ENCODE data around the gene WRNIP1.

DNA sequence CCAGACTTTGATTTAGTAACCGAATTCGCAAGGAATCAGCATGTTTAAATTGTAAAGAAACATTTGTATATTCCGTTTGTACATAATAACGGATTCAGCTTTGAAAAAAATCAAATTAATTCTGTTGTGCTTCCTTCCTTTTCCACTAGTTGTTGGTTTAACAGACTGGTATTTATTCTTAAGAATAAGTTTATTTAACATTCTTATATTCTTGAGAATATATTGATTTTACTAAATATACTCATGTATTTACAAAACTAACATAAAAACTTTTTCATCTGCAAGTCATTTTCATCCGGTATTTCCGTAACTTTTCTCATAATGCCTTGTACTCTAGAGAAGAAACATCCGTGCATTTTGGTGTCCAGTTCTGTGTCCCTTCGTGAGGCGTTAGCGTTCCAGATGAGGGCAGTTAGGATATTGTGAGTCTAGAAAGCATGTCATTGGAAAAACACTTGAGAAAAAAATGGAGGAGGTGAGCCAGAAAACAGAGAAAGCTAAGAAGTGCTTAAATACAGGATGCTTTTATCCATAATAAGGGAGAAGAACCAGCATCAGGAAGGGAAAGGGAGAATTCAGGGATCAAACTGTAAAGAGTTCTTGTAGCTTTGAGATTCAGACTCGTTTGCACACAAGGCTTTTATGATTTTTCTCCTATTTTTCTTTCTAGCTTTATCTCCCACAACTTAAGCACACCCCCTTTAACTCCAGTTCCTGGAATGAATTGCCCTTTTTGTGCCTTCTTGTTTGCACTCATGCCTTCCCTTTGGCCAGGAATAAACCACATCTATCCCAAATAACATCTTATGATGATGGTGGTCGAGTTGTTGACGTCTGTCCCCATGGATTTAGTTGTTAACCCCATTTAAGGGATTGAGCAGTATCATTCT lies 1.8 kb downstream of the WRNIP1 start:
- no peak for TF ChIP-seq PPARA (CRISPR knock-in tag; IDR thresholded peaks at IDR 0.05; ENCODE audit: borderline replicate concordance)
- TF ChIP-seq ARNTL (CRISPR knock-in tag; IDR thresholded peaks at IDR 0.05; ENCODE audit: borderline replicate concordance, low read depth) = no peak
- no peak for TF ChIP-seq ZNF8 (CRISPR knock-in tag; IDR thresholded peaks at IDR 0.05)
- TF ChIP-seq, protein P1, sequence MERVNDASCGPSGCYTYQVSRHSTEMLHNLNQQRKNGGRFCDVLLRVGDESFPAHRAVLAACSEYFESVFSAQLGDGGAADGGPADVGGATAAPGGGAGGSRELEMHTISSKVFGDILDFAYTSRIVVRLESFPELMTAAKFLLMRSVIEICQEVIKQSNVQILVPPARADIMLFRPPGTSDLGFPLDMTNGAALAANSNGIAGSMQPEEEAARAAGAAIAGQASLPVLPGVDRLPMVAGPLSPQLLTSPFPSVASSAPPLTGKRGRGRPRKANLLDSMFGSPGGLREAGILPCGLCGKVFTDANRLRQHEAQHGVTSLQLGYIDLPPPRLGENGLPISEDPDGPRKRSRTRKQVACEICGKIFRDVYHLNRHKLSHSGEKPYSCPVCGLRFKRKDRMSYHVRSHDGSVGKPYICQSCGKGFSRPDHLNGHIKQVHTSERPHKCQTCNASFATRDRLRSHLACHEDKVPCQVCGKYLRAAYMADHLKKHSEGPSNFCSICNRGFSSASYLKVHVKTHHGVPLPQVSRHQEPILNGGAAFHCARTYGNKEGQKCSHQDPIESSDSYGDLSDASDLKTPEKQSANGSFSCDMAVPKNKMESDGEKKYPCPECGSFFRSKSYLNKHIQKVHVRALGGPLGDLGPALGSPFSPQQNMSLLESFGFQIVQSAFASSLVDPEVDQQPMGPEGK (CRISPR knock-in tag; IDR thresholded peaks at IDR 0.05; ENCODE audit: borderline replicate concordance) = no peak
- no peak for TF ChIP-seq CSDC2 (CRISPR knock-in tag; IDR thresholded peaks at IDR 0.05)
- TF ChIP-seq ZC3H10 (CRISPR knock-in tag; IDR thresholded peaks at IDR 0.05) = no peak
